ENCODE data around the gene BATF. TPM values are rescaled to one million over a fixed set of nuclear protein-coding genes. Genes with fewer than 3 reads are reported as not detected.

The BATF gene
- polyA plus RNA-seq, 1 of the 3 experiments (the other 2 are of a cell fraction), result not detected

- no peak for TF ChIP-seq SMC3 (IDR thresholded peaks at IDR 0.05; ENCODE audit: low read depth, low read length)
Measured at GRCh38 chr14:75535164-75535898, 13.1 kb downstream of the BATF start (continued).

GRCh38 chr14:75537071-75537470 is 14.8 kb downstream of the BATF start:
- CTCF ChIA-PET, result interaction anchor here (2.7 kb wide), 1 partner anchor 24 kb away, joined by 12 read pairs; no protein-coding TSS in a partner anchor
- no peak for TF ChIP-seq NRF1 (IDR thresholded peaks at IDR 0.05; ENCODE audit: low read depth, low read length)
- TF ChIP-seq JUND (IDR thresholded peaks at IDR 0.05), result no peak
- TF ChIP-seq USF2 (IDR thresholded peaks at IDR 0.05; ENCODE audit: borderline replicate concordance, low read depth, low read length), result no peak
- TF ChIP-seq SMC3 (IDR thresholded peaks at IDR 0.05; ENCODE audit: low read depth, low read length), result no peak
- no peak for TF ChIP-seq MAX (IDR thresholded peaks at IDR 0.05; ENCODE audit: low read depth)
- no peak for TF ChIP-seq FOXJ3 (CRISPR knock-in tag; IDR thresholded peaks at IDR 0.05)
- TF ChIP-seq TAF1 (IDR thresholded peaks at IDR 0.05; ENCODE audit: borderline replicate concordance, low read depth, low read length), result no peak
- TF ChIP-seq GATA2 (CRISPR knock-in tag; IDR thresholded peaks at IDR 0.05), result no peak
- no peak for TF ChIP-seq RXRA (IDR thresholded peaks at IDR 0.05; ENCODE audit: borderline replicate concordance, low read depth)
- no peak for TF ChIP-seq TEAD4 (IDR thresholded peaks at IDR 0.05; ENCODE audit: borderline replicate concordance, insufficient read depth)
- no peak for TF ChIP-seq EP300 (IDR thresholded peaks at IDR 0.05; ENCODE audit: borderline replicate concordance in 1 of 2, low read depth in 1 of 2, low read length in 1 of 2)
- no peak for TF ChIP-seq REST (IDR thresholded peaks at IDR 0.05; ENCODE audit: low read depth, low read length)
- TF ChIP-seq FOSL2 (IDR thresholded peaks at IDR 0.05; ENCODE audit: borderline replicate concordance, low read depth), result no peak
- no peak for TF ChIP-seq POLR2AphosphoS5 (IDR thresholded peaks at IDR 0.05; ENCODE audit: low read depth, low read length)
- no peak for TF ChIP-seq CTCF (IDR thresholded peaks at IDR 0.05)
- no peak for TF ChIP-seq MXI1 (IDR thresholded peaks at IDR 0.05; ENCODE audit: low read depth, low read length)
- TF ChIP-seq RFX5 (IDR thresholded peaks at IDR 0.05; ENCODE audit: low read length), result no peak
- no peak for TF ChIP-seq ELF1 (IDR thresholded peaks at IDR 0.05)
- TF ChIP-seq GABPA (IDR thresholded peaks at IDR 0.05; ENCODE audit: low read depth), result no peak

More at GRCh38 chr14:75537071-75537470, 14.8 kb downstream of the BATF start:
- no peak overlapping the region for H3K4me2 ChIP-seq
- no peaks in the 10 kb centered on the region for H3K79me2 ChIP-seq (ENCODE audit: insufficient read depth)
- no peaks in the 10 kb centered on the region for H3F3A ChIP-seq (replicated peaks; ENCODE audit: insufficient read depth)
- 80% methylated on average over 4 of the region's 4 CpGs for WGBS (ENCODE audit: low lambda C conversion rate)
- H3K9ac ChIP-seq, result no peak overlapping the region
- H3K36me3 ChIP-seq (replicated peaks in 1 of 2; ENCODE audit: control insufficient read depth in 1 of 2, insufficient read depth in 2 of 2, low read length in 1 of 2), result no peaks in the 10 kb centered on the region
- H4K20me1 ChIP-seq (ENCODE audit: insufficient read depth), result no peaks in the 10 kb centered on the region
- H3K4me3 ChIP-seq (ENCODE audit: low read depth in 2 of 2, low read length in 1 of 2), result no peak overlapping the region
- 0 out of 4 replicates have a peak, but pooled peaks cover 0 to 3% of the 10 kb centered on the region in 2 experiments for H3K4me1 ChIP-seq (ENCODE audit: control insufficient read depth in 1 of 2, insufficient read depth in 2 of 2, low read depth in 1 of 2, low read length in 1 of 2)
- POLR2A ChIA-PET, result no interaction called here
- no peaks in the 10 kb centered on the region for H3K9me3 ChIP-seq
- DNase-seq, result no peak
- H3K9me2 ChIP-seq, result no peaks in the 10 kb centered on the region
- H3K27ac ChIP-seq (ENCODE audit: low read depth in 2 of 2, low read length in 1 of 2), result no peak overlapping the region
- no peak overlapping the region for H2AFZ ChIP-seq (ENCODE audit: low read depth)
- no peaks in the 10 kb centered on the region for H3K27me3 ChIP-seq (ENCODE audit: insufficient read depth)
